Neural crest cell (in vitro differentiated cells): ENCODE data around the gene POLR1A. TPM values are rescaled to one million over a fixed set of nuclear protein-coding genes. Genes with fewer than 3 reads are reported as not detected.
A peak's percentile ranks its signal among the peaks of the same experiment; 100 is the strongest.

Source experiments
- DNase-seq: peaks from one replicate; pipeline ENCODE4 v3.0.0; 2021; ENCODE audit warnings: low read depth, mixed read lengths, low spot score
- H3K27ac Mint-ChIP-seq: one replicate; pipeline ENCODE4 v1.8.0; 2021; ENCODE audit warnings: mild to moderate bottlenecking, mixed read lengths; ENCODE audit not compliant: unreplicated experiment
- H3K27me3 Mint-ChIP-seq: 2 replicates; pipeline ENCODE4 v1.8.0; 2021; ENCODE audit warnings: low read depth, mild to moderate bottlenecking, mixed read lengths
- H3K36me3 Mint-ChIP-seq: 2 replicates; pipeline ENCODE4 v1.8.0; 2021; ENCODE audit warnings: low read depth, mild to moderate bottlenecking, mixed read lengths
- H3K4me1 Mint-ChIP-seq: 2 replicates; pipeline ENCODE4 v1.8.0; 2021; ENCODE audit warnings: mixed read lengths
- H3K4me3 Mint-ChIP-seq: one replicate; pipeline ENCODE4 v1.8.0; 2021; ENCODE audit warnings: mild to moderate bottlenecking, mixed read lengths
- H3K9me3 Mint-ChIP-seq: 2 replicates; pipeline ENCODE4 v1.8.0; 2021; ENCODE audit warnings: mixed read lengths
- CTCF ChIP-seq: fragments of 200-600 bp; sonication (generic); conservative IDR thresholded peaks from 2 replicates; pipeline ENCODE4 v1.5.0; 2021; ENCODE audit warnings: antibody characterized with exemption, mild to moderate bottlenecking
- long read RNA-seq: library from polyadenylated mRNA; unstranded; transcript quantifications from one replicate; pipeline ENCODE4 v2.0.0, GENCODE V29; 2020
- total RNA-seq: library from RNA; stranded (reverse); gene quantifications from 2 replicates; pipeline ENCODE4 v1.2.1, GENCODE V29; 2021

POLR1A gene
- 67.8 and 69.8 TPM in 2 replicates for total RNA-seq
- long read RNA-seq, partial matches to known transcripts: 15 of 27 reads
- long read RNA-seq, other reads (novel, unspliced or antisense): 12 of 27 reads

DNA sequence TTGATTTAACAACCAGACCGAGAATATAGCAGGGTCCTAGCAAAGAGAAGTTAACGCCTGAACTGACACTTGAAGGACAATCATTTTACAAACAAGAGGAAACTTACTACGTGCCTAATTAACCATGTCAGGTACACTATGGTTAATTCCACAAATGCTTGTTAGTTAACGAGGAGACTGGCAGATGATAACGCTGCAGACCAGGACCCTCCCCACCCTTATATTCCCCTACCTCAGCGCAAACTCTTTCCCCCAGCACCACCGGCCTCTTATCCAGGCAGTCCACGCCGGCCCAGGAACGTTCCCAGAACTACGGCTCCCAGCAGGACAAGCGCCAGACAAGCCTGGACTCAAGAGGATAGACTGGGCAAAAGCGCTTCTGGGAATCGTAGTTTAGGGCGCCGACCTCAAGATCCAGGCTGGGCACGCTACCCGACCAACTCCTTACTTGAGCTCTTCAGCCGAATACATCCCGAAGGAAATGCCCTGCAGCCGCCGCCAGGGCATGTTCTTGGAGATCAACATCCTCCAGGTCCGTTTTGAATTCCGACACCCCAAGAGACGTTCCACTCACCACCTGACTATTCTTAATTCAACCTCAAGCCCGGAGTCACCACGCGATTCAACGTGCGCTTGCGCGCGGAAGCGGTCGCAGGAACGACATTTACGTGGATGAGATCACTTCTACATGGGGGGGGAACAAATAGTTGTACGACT is at the start of gene POLR1A:
TSS of gene POLR1A (minus strand) at position 635 of the 717 bp plus-strand sequence. CDS start at position 525, 110 bp downstream.
- peak; percentile 20 for TF ChIP-seq CTCF
- Mint-ChIP-seq H3K9me3 (no peaks in the 10 kb centered on the region), H3K27ac (peak within 1 kb of the TSS; percentile 100), H3K27me3 (no peaks in the 10 kb centered on the region), H3K36me3 (peaks cover 12% of the 10 kb centered on the region), H3K4me3 (peak within 1 kb of the TSS; percentile 97), H3K4me1 (peaks cover 40% of the 10 kb centered on the region)
- DNase-seq: peak; percentile 71

DNA sequence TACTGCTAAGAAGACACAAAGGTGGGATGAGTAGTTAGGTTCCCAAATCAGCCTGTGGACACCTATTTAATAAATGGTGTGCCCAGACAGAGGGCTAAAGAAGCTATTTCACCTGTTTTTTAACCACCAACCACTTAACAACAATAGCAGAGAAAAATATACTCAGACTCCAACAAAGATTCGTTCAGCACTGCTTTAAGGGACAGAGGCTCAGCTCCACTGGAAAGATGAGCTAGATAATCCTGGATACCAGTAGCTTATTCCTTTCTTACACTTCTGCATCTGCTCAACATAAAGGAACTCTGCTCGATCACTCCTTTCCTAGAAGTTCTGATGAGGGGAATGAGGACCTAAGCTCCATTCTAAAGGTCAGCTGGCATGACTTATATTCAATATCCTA is 44.8 kb upstream of the POLR1A start:
- no peak overlapping the region for H3K4me3 Mint-ChIP-seq
- TF ChIP-seq CTCF: no peak
- no peak overlapping the region for H3K27ac Mint-ChIP-seq
- DNase-seq: no peak
- no peaks in the 10 kb centered on the region for H3K9me3 Mint-ChIP-seq
- peaks cover 21% of the 10 kb centered on the region for H3K36me3 Mint-ChIP-seq
- H3K27me3 Mint-ChIP-seq: no peaks in the 10 kb centered on the region
- H3K4me1 Mint-ChIP-seq: no peaks in the 10 kb centered on the region

DNA sequence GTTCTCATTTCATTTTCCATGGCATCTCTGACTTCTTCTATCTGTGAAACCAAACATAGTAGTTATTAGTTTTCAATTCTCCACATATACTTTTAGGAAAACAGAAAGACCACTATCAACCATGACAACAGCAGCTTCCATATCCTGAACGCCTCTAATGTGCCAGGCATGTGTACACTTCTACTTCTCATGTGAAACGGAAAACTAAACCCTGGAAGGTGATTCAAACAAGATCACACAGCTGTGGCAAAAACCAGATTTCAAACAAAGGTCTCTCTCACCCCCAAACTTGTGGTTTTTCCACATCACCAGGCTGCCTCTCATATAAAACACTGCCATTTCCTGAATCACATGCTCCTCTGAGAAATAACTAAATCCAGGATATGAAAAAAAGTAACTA is 42.1 kb upstream of the POLR1A start:
- no peaks in the 10 kb centered on the region for H3K9me3 Mint-ChIP-seq
- H3K27ac Mint-ChIP-seq: no peak overlapping the region
- DNase-seq: no peak
- no peak overlapping the region for H3K4me3 Mint-ChIP-seq
- H3K27me3 Mint-ChIP-seq: no peaks in the 10 kb centered on the region
- peaks cover 21% of the 10 kb centered on the region for H3K36me3 Mint-ChIP-seq
- no peak for TF ChIP-seq CTCF
- no peaks in the 10 kb centered on the region for H3K4me1 Mint-ChIP-seq

DNA sequence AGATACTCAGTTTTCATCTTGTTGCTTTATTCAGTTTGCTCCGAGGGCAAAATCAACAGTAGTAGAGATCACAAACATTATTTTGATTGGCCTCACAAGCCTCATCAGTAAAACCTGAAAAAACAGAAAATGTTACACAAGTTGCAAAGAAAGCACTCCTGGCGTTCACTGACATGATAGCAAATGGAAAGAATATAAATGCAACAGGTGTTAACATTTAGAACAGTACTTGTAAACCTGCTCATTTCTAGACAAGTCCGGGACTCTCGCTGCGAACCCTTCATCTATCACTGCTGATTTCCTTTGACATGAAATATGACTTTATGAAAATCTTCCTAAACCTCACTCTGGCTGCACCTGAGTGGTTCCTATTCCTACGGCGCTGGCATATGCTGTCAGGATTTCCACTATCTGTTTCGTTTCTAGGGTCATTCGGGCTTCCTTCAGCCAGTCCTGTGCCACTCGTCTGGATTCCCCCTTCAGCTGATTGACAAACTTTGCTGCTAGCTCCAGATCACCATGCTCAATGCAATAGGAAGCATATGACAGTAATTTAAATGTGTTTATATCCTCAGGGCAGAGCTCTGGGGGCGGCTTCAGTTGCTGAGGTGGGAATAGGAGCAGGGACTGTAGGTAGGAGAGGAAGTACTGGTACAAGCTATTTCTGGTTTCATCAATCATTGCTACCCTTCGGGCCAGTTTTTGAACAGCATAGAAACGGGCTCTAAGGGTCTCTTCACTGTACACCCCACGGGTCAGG is 38.4 kb upstream of the POLR1A start:
- DNase-seq: no peak
- Mint-ChIP-seq H3K4me3 (no peak overlapping the region), H3K36me3 (peaks cover 14% of the 10 kb centered on the region), H3K27ac (peak overlapping the region; percentile 23), H3K4me1 (peaks cover 5% of the 10 kb centered on the region), H3K9me3 (no peaks in the 10 kb centered on the region), H3K27me3 (no peaks in the 10 kb centered on the region)
- no peak for TF ChIP-seq CTCF

DNA sequence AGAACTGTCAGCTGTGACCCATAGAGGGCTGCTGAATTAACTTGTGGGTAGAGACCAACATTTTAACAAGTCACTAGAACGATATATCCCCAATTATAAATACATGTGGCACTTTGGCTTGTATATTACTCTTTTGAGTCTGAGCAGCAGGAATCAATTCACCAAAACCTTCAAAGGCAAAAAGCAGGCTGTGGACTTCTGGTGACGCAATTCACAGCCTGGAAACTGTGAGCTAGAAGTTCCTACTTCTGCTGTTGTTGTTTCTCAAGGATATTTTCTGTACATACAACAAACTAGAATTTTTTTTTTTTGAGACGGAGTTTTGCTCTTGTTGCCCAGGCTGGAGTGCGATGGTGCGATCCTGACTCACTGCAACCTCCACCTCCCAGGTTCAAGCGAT is 37.6 kb upstream of the POLR1A start:
- no peak overlapping the region for H3K4me3 Mint-ChIP-seq
- TF ChIP-seq CTCF: no peak
- H3K27me3 Mint-ChIP-seq: no peaks in the 10 kb centered on the region
- H3K36me3 Mint-ChIP-seq: peaks cover 14% of the 10 kb centered on the region
- H3K27ac Mint-ChIP-seq: no peak overlapping the region
- peaks cover 5% of the 10 kb centered on the region for H3K4me1 Mint-ChIP-seq
- no peak for DNase-seq
- no peaks in the 10 kb centered on the region for H3K9me3 Mint-ChIP-seq
